ENCODE data around the gene CRACR2A.

The CRACR2A gene

GRCh38 chr12:3629057-3629830 is 123.7 kb downstream of the CRACR2A start:
- Histone ChIP-seq H3K4me3 (replicated peaks; ENCODE audit: insufficient read depth, low read length) (no peak overlapping the region), H3K27me3 (ENCODE audit: insufficient read depth, poor library complexity, severe bottlenecking) (no peaks in the 10 kb centered on the region), H3K27ac (replicated peaks) (no peak overlapping the region)
- TF ChIP-seq POLR2AphosphoS5 (IDR thresholded peaks at IDR 0.05; ENCODE audit: low read depth) (no peak), REST (IDR thresholded peaks at IDR 0.05; ENCODE audit: insufficient replicate concordance, low read depth) (no peak), CTCF (IDR thresholded peaks at IDR 0.05; ENCODE audit: insufficient read depth, low read length) (no peak), SPI1 (IDR thresholded peaks at IDR 0.05; ENCODE audit: borderline replicate concordance, low read depth) (no peak), GABPA (IDR thresholded peaks at IDR 0.05; ENCODE audit: low read depth) (no peak)
- DNase-seq (ENCODE audit: low read depth in 1 of 2, low spot score in 1 of 2) = no peak

GRCh38 chr12:3628629-3629028 is 124.3 kb downstream of the CRACR2A start:
- Histone ChIP-seq H3K4me3 (replicated peaks; ENCODE audit: insufficient read depth, low read length) (no peak overlapping the region), H3K27me3 (ENCODE audit: insufficient read depth, poor library complexity, severe bottlenecking) (no peaks in the 10 kb centered on the region), H3K27ac (replicated peaks) (no peak overlapping the region)
- no peak for DNase-seq (ENCODE audit: low read depth in 1 of 2, low spot score in 1 of 2)
- TF ChIP-seq CTCF (IDR thresholded peaks at IDR 0.05; ENCODE audit: insufficient read depth, low read length) (no peak), POLR2AphosphoS5 (IDR thresholded peaks at IDR 0.05; ENCODE audit: low read depth) (no peak), SPI1 (IDR thresholded peaks at IDR 0.05; ENCODE audit: borderline replicate concordance, low read depth) (no peak), GABPA (IDR thresholded peaks at IDR 0.05; ENCODE audit: low read depth) (no peak), REST (IDR thresholded peaks at IDR 0.05; ENCODE audit: insufficient replicate concordance, low read depth) (no peak)

GRCh38 chr12:3627336-3627735 is 125.6 kb downstream of the CRACR2A start:
- TF ChIP-seq GABPA (IDR thresholded peaks at IDR 0.05; ENCODE audit: low read depth) (no peak), CTCF (IDR thresholded peaks at IDR 0.05; ENCODE audit: insufficient read depth, low read length) (no peak), SPI1 (IDR thresholded peaks at IDR 0.05; ENCODE audit: borderline replicate concordance, low read depth) (no peak), REST (IDR thresholded peaks at IDR 0.05; ENCODE audit: insufficient replicate concordance, low read depth) (no peak), POLR2AphosphoS5 (IDR thresholded peaks at IDR 0.05; ENCODE audit: low read depth) (no peak)
- Histone ChIP-seq H3K4me3 (replicated peaks; ENCODE audit: insufficient read depth, low read length) (no peak overlapping the region), H3K27ac (replicated peaks) (no peak overlapping the region), H3K27me3 (ENCODE audit: insufficient read depth, poor library complexity, severe bottlenecking) (no peaks in the 10 kb centered on the region)
- no peak for DNase-seq (ENCODE audit: low read depth in 1 of 2, low spot score in 1 of 2)
